Neuronal stem cell (in vitro differentiated cells): ENCODE results near the gene C12orf57.

ENCODE experiments used
- DNase-seq: peaks from one replicate; pipeline ENCODE4 v3.0.0-alpha.2; 2013; ENCODE audit warnings: low spot score
- H2AFZ ChIP-seq: one replicate; pipeline ENCODE4 v1.6.1; 2013; ENCODE audit warnings: mild to moderate bottlenecking, low read length, inconsistent platforms
- H2AK5ac ChIP-seq: 2 replicates; pipeline ENCODE4 v1.6.1; 2013; ENCODE audit warnings: low read depth, mild to moderate bottlenecking, inconsistent platforms, low read length, moderate library complexity, mixed read lengths
- H2BK120ac ChIP-seq: 2 replicates; pipeline ENCODE4 v1.6.1; 2013; ENCODE audit warnings: low read depth, mild to moderate bottlenecking, inconsistent platforms, low read length, moderate library complexity, mixed read lengths
- H2BK12ac ChIP-seq: one replicate; pipeline ENCODE4 v1.6.1; 2013; ENCODE audit warnings: low read length, inconsistent platforms
- H2BK15ac ChIP-seq: 2 replicates; pipeline ENCODE4 v1.6.1; 2013; ENCODE audit warnings: mild to moderate bottlenecking, low read length, inconsistent platforms, mixed read lengths
- H2BK5ac ChIP-seq: one replicate; pipeline ENCODE4 v1.6.1; 2013; ENCODE audit warnings: inconsistent platforms, mild to moderate bottlenecking, low read length, moderate library complexity
- H3K14ac ChIP-seq: one replicate; pipeline ENCODE4 v1.6.1; 2013; ENCODE audit warnings: low read length, inconsistent platforms
- H3K18ac ChIP-seq: 2 replicates; pipeline ENCODE4 v1.6.1; 2013; ENCODE audit warnings: low read length, inconsistent platforms
- H3K23ac ChIP-seq: 2 replicates; pipeline ENCODE4 v1.6.1; 2013; ENCODE audit warnings: low read depth, mild to moderate bottlenecking, mixed read lengths, low read length, inconsistent platforms; ENCODE audit not compliant: poor library complexity
- H3K27ac ChIP-seq: replicated peaks from 3 replicates; pipeline ENCODE4 v1.5.1; 2013; ENCODE audit warnings: low read length, inconsistent platforms
- H3K27me3 ChIP-seq, 3 experiments: 2 replicates each; pipeline ENCODE4 v1.6.1; 2013; ENCODE audit warnings: low read length in 3 of 3, mild to moderate bottlenecking in 2 of 3, inconsistent platforms in 1 of 3, low read depth in 1 of 3, mixed read lengths in 1 of 3, moderate library complexity in 1 of 3; ENCODE audit not compliant: control insufficient read depth in 3 of 3, insufficient read depth in 3 of 3
- H3K36me3 ChIP-seq, 2 donors: replicated peaks in 1 of 2; 2 replicates each; pipeline ENCODE4 v1.6.1; 2013; ENCODE audit warnings: low read length in 2 of 2; ENCODE audit not compliant: control insufficient read depth in 2 of 2, insufficient read depth in 2 of 2
- H3K4ac ChIP-seq: 2 replicates; pipeline ENCODE4 v1.6.1; 2013; ENCODE audit warnings: inconsistent platforms, mild to moderate bottlenecking, low read length, moderate library complexity
- H3K4me1 ChIP-seq, 2 donors: 1 replicate in 1 of 2; 2 replicates in 1 of 2; pipeline ENCODE4 v1.6.1; 2013; ENCODE audit warnings: low read length in 2 of 2, low read depth in 1 of 2; ENCODE audit not compliant: control insufficient read depth in 2 of 2, insufficient read depth in 1 of 2
- H3K4me2 ChIP-seq: one replicate; pipeline ENCODE4 v1.6.1; 2013; ENCODE audit warnings: mild to moderate bottlenecking, low read length, inconsistent platforms; ENCODE audit not compliant: insufficient read depth, poor library complexity, severe bottlenecking
- H3K4me3 ChIP-seq, 2 donors: 2 replicates each; pipeline ENCODE4 v1.5.1; 2013; ENCODE audit warnings: low read length in 2 of 2, mild to moderate bottlenecking in 2 of 2, inconsistent platforms in 1 of 2, moderate library complexity in 1 of 2
- H3K79me1 ChIP-seq: one replicate; pipeline ENCODE4 v1.6.1; 2013; ENCODE audit warnings: low read depth, mild to moderate bottlenecking, inconsistent platforms, low read length, moderate library complexity
- H3K9ac ChIP-seq: one replicate; pipeline ENCODE4 v1.6.1; 2013; ENCODE audit warnings: mild to moderate bottlenecking, low read depth, low read length, inconsistent platforms; ENCODE audit not compliant: poor library complexity
- H3K9me3 ChIP-seq, 2 donors: replicated peaks in 1 of 2; 2 replicates each; pipeline versions ENCODE3 to v1.6.1; 2013; ENCODE audit warnings: low read length in 2 of 2, mild to moderate bottlenecking in 2 of 2, inconsistent platforms in 1 of 2, low read depth in 1 of 2, mixed read lengths in 1 of 2, moderate library complexity in 1 of 2; ENCODE audit not compliant: control insufficient read depth in 2 of 2, insufficient read depth in 1 of 2
- H4K8ac ChIP-seq: one replicate; pipeline ENCODE4 v1.6.1; 2013; ENCODE audit warnings: low read depth, mild to moderate bottlenecking, inconsistent platforms, low read length, moderate library complexity
- H4K91ac ChIP-seq: one replicate; pipeline ENCODE4 v1.6.1; 2013; ENCODE audit warnings: low read length, low read depth, mild to moderate bottlenecking, inconsistent platforms; ENCODE audit not compliant: poor library complexity
- WGBS, 2 donors: extraction: QIAGEN DNeasy Blood & Tissue Kit; methylation state at CpG; one replicate each; pipeline ENCODE4 v1.1.7; 2013; ENCODE audit warnings: missing lambda C conversion rate in 2 of 2, mixed read lengths in 1 of 2; ENCODE audit not compliant: insufficient read length in 2 of 2, insufficient replicate concordance in 1 of 2; ENCODE audit errors: extremely low coverage in 2 of 2; 5-methylcytosine and 5-hydroxymethylcytosine counted together

C12orf57 gene

GRCh38 chr12:6921996-6922946 is 21.6 kb upstream of the C12orf57 start:
- no peak overlapping the region for H3K18ac ChIP-seq
- H3K4me3 ChIP-seq: no peak overlapping the region
- H3K9me3 ChIP-seq: no peaks in the 10 kb centered on the region
- H3K27ac ChIP-seq: no peak overlapping the region
- no peaks in the 10 kb centered on the region for H3K27me3 ChIP-seq
- peaks cover 32 to 41% of the 10 kb centered on the region in 2 donors for H3K36me3 ChIP-seq
- no peak overlapping the region for H2BK12ac ChIP-seq
- no peaks in the 10 kb centered on the region for H3K79me1 ChIP-seq
- no peak overlapping the region for H2BK15ac ChIP-seq
- no peak overlapping the region for H2BK120ac ChIP-seq
- no peak overlapping the region for H3K23ac ChIP-seq
- WGBS, 2 donors: no CpG with 5 or more reads among the region's 9 CpGs
- no peak overlapping the region for H3K9ac ChIP-seq
- no peak overlapping the region for H4K91ac ChIP-seq
- H2AFZ ChIP-seq: no peak overlapping the region
- no peak for DNase-seq
- H3K14ac ChIP-seq: no peak overlapping the region
- H4K8ac ChIP-seq: no peak overlapping the region
- H3K4me1 ChIP-seq: peaks cover 18 to 38% of the 10 kb centered on the region in 2 donors
- no peak overlapping the region for H3K4ac ChIP-seq
- no peak overlapping the region for H2AK5ac ChIP-seq
- H3K4me2 ChIP-seq: no peak overlapping the region
- no peak overlapping the region for H2BK5ac ChIP-seq

GRCh38 chr12:6923003-6923732 is 20.7 kb upstream of the C12orf57 start:
- Histone ChIP-seq H3K9ac (no peak overlapping the region), H3K4ac (no peak overlapping the region), H3K27ac (peak overlapping the region; percentile 12), H2AFZ (no peak overlapping the region), H4K91ac (no peak overlapping the region), H3K79me1 (no peaks in the 10 kb centered on the region), H3K4me1 (peaks cover 18 to 38% of the 10 kb centered on the region in 2 donors), H3K18ac (no peak overlapping the region), H3K4me2 (no peak overlapping the region), H3K14ac (no peak overlapping the region), H4K8ac (no peak overlapping the region), H3K9me3 (no peaks in the 10 kb centered on the region), H2BK15ac (no peak overlapping the region), H2BK120ac (no peak overlapping the region), H2BK12ac (no peak overlapping the region), H3K27me3 (no peaks in the 10 kb centered on the region), H3K4me3 (no peak overlapping the region), H3K36me3 (peaks cover 25 to 34% of the 10 kb centered on the region in 2 donors), H2AK5ac (no peak overlapping the region), H3K23ac (no peak overlapping the region), H2BK5ac (no peak overlapping the region)
- WGBS, 2 donors: no CpG with 5 or more reads among the region's 10 CpGs
- no peak for DNase-seq

- Histone ChIP-seq H3K9ac (no peak overlapping the region), H2BK12ac (no peak overlapping the region), H3K79me1 (no peaks in the 10 kb centered on the region), H2BK5ac (no peak overlapping the region), H3K14ac (no peak overlapping the region), H3K18ac (no peak overlapping the region), H2BK120ac (no peak overlapping the region), H4K8ac (no peak overlapping the region), H3K4me3 (no peak overlapping the region), H2AFZ (no peak overlapping the region), H4K91ac (no peak overlapping the region), H3K4me1 (peaks cover 18 to 38% of the 10 kb centered on the region in 2 donors), H2BK15ac (no peak overlapping the region), H3K27me3 (no peaks in the 10 kb centered on the region), H3K4me2 (no peak overlapping the region), H3K36me3 (peaks cover 25 to 34% of the 10 kb centered on the region in 2 donors), H3K9me3 (no peaks in the 10 kb centered on the region), H2AK5ac (no peak overlapping the region), H3K4ac (no peak overlapping the region), H3K27ac (no peak overlapping the region), H3K23ac (no peak overlapping the region)
- WGBS, 2 donors: no CpG with 5 or more reads among the region's 6 CpGs
- DNase-seq: no peak
Observed at GRCh38 chr12:6923851-6924250, 20.0 kb upstream of the C12orf57 start.

GRCh38 chr12:6925239-6925539 is 18.6 kb upstream of the C12orf57 start:
- Histone ChIP-seq H2BK12ac (no peak overlapping the region), H3K9ac (no peak overlapping the region)

More at GRCh38 chr12:6925239-6925539, 18.6 kb upstream of the C12orf57 start:
- no peak overlapping the region for H4K8ac ChIP-seq
- H2BK120ac ChIP-seq: peak overlapping the region; percentile 5
- peaks cover 14 to 35% of the 10 kb centered on the region in 2 donors for H3K36me3 ChIP-seq
- no peak for DNase-seq
- H3K27me3 ChIP-seq: no peaks in the 10 kb centered on the region
- peak overlapping the region; percentile 43 for H2BK5ac ChIP-seq
- H3K9me3 ChIP-seq: no peaks in the 10 kb centered on the region
- H2AFZ ChIP-seq: no peak overlapping the region
- no peak overlapping the region for H3K14ac ChIP-seq
- H3K27ac ChIP-seq: peak overlapping the region; percentile 96
- no CpG with 5 or more reads among the region's 1 CpG for WGBS, 2 donors
- peak overlapping the region; percentile 71 for H3K18ac ChIP-seq
- peak overlapping the region; percentile 20 to 50 for H3K4me3 ChIP-seq
- H2BK15ac ChIP-seq: no peak overlapping the region
- peak overlapping the region; percentile 28 for H2AK5ac ChIP-seq
- no peak overlapping the region for H3K4ac ChIP-seq
- H4K91ac ChIP-seq: no peak overlapping the region
- H3K4me1 ChIP-seq: peaks cover 23 to 48% of the 10 kb centered on the region in 2 donors
- H3K79me1 ChIP-seq: no peaks in the 10 kb centered on the region
- H3K23ac ChIP-seq: no peak overlapping the region
- H3K4me2 ChIP-seq: peak overlapping the region; percentile 29
